ENCODE data around the gene MBD4. TPM values are rescaled to one million over a fixed set of nuclear protein-coding genes. Genes with fewer than 3 reads are reported as not detected.
A peak's percentile ranks its signal among the peaks of the same experiment; 100 is the strongest.

The MBD4 gene
- total and polyA plus RNA-seq, 2 of the 4 experiments (the other 2 are of a cell fraction): 13.8 to 15.0 TPM

DNA sequence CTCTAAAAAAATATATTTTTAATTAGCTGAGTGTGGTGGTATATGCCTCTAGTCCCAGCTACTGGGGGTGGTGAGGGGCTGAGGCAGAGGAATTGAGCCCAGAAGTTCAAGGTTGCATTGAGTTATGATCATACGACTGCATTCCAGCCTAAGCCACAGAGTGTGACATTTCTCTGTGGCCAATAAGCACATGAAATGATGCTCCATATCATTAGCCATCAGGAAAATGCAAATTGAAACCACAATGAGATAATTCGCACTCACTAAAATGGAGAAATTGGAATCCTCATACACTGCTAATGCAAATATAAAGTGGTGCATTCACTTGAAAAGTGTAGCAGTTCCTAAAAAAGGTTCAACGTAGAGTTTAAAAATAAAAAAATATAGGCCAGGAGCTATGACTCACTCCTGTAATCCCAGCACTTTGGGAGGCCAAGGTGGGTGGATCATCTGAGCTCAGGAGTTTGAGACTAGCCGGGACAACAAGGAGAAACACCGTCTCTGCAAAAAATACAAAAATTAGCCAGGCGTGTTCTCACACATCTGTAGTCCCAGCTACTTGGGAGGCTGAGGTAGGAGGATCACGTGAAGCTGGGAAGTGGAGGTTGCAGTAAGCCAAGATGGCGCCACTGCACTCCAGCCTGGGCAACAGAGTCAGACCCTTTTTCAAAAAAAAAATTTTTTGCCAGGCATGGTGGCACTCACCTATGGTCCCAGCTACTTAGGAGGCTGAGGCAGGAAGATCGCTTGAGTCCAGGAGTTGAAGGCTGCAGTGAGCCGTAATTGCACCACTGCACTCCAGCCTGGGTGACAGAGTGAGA, 35.4 kb upstream of the MBD4 start:
- Histone ChIP-seq H4K91ac (ENCODE audit: insufficient read depth, low read depth, low read length) (no peak overlapping the region), H3K4ac (ENCODE audit: low read depth, low read length) (no peak overlapping the region), H4K20me1 (ENCODE audit: insufficient read depth, low read length) (no peaks in the 10 kb centered on the region), H3K4me3 (ENCODE audit: insufficient read depth, low read depth, low read length) (no peak overlapping the region), H3K36me3 (ENCODE audit: control insufficient read depth, insufficient read depth, low read length) (peaks cover 15% of the 10 kb centered on the region; the same call in 1 of the 2 replicates), H4K5ac (ENCODE audit: low read depth, low read length) (no peak overlapping the region), H3K9me1 (ENCODE audit: insufficient read depth, low read length) (peaks cover 17% of the 10 kb centered on the region), H2BK15ac (ENCODE audit: low read depth, low read length) (no peak overlapping the region), H3K79me1 (ENCODE audit: low read depth in 1 of 2, low read length in 2 of 2) (peaks cover 0 to 8% of the 10 kb centered on the region in 2 experiments; a peak in 1 of 4 replicates), H2BK20ac (ENCODE audit: low read depth, low read length) (no peak overlapping the region), H2AK5ac (ENCODE audit: low read depth, low read length) (no peak overlapping the region), H2AFZ (replicated peaks; ENCODE audit: low read length, poor library complexity) (no peak overlapping the region), H2BK5ac (ENCODE audit: low read depth, low read length, poor library complexity, severe bottlenecking) (no peak overlapping the region), H3K9ac (ENCODE audit: low read depth, low read length) (no peak overlapping the region), H3K27me3 (ENCODE audit: control insufficient read depth, insufficient read depth, low read length) (no peaks in the 10 kb centered on the region), H3K14ac (replicated peaks; ENCODE audit: low read depth, low read length) (peak overlapping the region; percentile 40; the same call in 1 of the 2 replicates), H2AK9ac (replicated peaks; ENCODE audit: low read depth, low read length, poor library complexity) (no peak overlapping the region), H3K23ac (ENCODE audit: low read depth, low read length) (no peak overlapping the region), H3K56ac (ENCODE audit: extremely low read depth, insufficient read depth, low read length) (no peak overlapping the region), H3K4me2 (ENCODE audit: low read depth, low read length) (no peak overlapping the region), H3K18ac (ENCODE audit: low read depth, low read length) (no peak overlapping the region), H3K4me1 (ENCODE audit: control insufficient read depth, insufficient read depth, low read length) (peaks cover 2% of the 10 kb centered on the region; the same call in 1 of the 2 replicates), H3K9me3 (ENCODE audit: control insufficient read depth, insufficient read depth, low read length) (no peaks in the 10 kb centered on the region), H4K8ac (ENCODE audit: low read depth in 2 of 2, low read length in 2 of 2) (no peak overlapping the region), H3K27ac (ENCODE audit: insufficient read depth, low read length) (no peak overlapping the region), H2BK120ac (ENCODE audit: low read depth, low read length) (no peak overlapping the region)
- dilution Hi-C loops (cut with HindIII; ENCODE audit: low sequenced_read_pairs, unreplicated experiment): no loop called here
- in situ Hi-C loops (cut with MboI; ENCODE audit: low sequenced_read_pairs): no loop called here
- DNase-seq (peak; percentile 8), ATAC-seq (ENCODE audit: low read depth) (no peak)
- intact Hi-C loops (cut with micrococcal nuclease): no loop called here
- CTCF ChIA-PET: interaction anchor here (1.2 kb wide), 1 partner anchor 151 kb away, joined by 3 read pairs; no protein-coding TSS in a partner anchor
- POLR2A ChIA-PET (ENCODE audit: unreplicated experiment): no interaction called here
- WGBS, 2 experiments (ENCODE audit: extremely low coverage in 2 of 2, insufficient read length in 1 of 2): 100% methylated on average over 2 of the region's 10 CpGs; no CpG with 5 or more reads in 1 of the 2 experiments
- TF ChIP-seq POLR2A (IDR thresholded peaks at IDR 0.05; ENCODE audit: low read depth, low read length) (no peak), MXI1 (IDR thresholded peaks at IDR 0.05; ENCODE audit: borderline replicate concordance, low read depth, low read length) (no peak), RCOR1 (IDR thresholded peaks at IDR 0.05; ENCODE audit: insufficient replicate concordance, low read length) (no peak), FOS (IDR thresholded peaks at IDR 0.05; ENCODE audit: low read depth, low read length) (no peak), BHLHE40 (IDR thresholded peaks at IDR 0.05; ENCODE audit: low read depth, low read length) (no peak), RAD21 (IDR thresholded peaks at IDR 0.05; ENCODE audit: low read length) (no peak), MAZ (IDR thresholded peaks at IDR 0.05; ENCODE audit: borderline replicate concordance, low read depth, low read length) (no peak), RFX5 (IDR thresholded peaks at IDR 0.05; ENCODE audit: low read depth, low read length) (no peak), MAFK (IDR thresholded peaks at IDR 0.05; ENCODE audit: low read depth, low read length) (no peak), CHD1 (IDR thresholded peaks at IDR 0.05; ENCODE audit: low read depth, low read length) (no peak), CEBPB (IDR thresholded peaks at IDR 0.05; ENCODE audit: low read depth, low read length) (no peak), SMC3 (IDR thresholded peaks at IDR 0.05; ENCODE audit: low read depth, low read length) (no peak), NFE2L2 (IDR thresholded peaks at IDR 0.05; ENCODE audit: low read depth, low read length) (no peak)
- TF ChIP-seq, protein P1, sequence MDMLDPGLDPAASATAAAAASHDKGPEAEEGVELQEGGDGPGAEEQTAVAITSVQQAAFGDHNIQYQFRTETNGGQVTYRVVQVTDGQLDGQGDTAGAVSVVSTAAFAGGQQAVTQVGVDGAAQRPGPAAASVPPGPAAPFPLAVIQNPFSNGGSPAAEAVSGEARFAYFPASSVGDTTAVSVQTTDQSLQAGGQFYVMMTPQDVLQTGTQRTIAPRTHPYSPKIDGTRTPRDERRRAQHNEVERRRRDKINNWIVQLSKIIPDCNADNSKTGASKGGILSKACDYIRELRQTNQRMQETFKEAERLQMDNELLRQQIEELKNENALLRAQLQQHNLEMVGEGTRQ (IDR thresholded peaks at IDR 0.05; ENCODE audit: low read depth, low read length): no peak
- TF ChIP-seq, protein P2, sequence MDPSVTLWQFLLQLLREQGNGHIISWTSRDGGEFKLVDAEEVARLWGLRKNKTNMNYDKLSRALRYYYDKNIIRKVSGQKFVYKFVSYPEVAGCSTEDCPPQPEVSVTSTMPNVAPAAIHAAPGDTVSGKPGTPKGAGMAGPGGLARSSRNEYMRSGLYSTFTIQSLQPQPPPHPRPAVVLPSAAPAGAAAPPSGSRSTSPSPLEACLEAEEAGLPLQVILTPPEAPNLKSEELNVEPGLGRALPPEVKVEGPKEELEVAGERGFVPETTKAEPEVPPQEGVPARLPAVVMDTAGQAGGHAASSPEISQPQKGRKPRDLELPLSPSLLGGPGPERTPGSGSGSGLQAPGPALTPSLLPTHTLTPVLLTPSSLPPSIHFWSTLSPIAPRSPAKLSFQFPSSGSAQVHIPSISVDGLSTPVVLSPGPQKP (IDR thresholded peaks at IDR 0.05; ENCODE audit: borderline replicate concordance, low read depth, low read length): no peak
- BruUV-seq (replicated peaks): no TSS peak

All from IMR-90 (cell line).